Fibroblast of skin of right biceps (primary cell): ENCODE results near the gene GMIP.

Experiments used
- DNase-seq: peaks from one replicate; pipeline ENCODE4 v3.0.0-alpha.2; 2013

GMIP gene

GRCh38 chr19:19659646-19660245 is 16.3 kb upstream of the GMIP start:
- no peak for DNase-seq

GRCh38 chr19:19657397-19657783 is 13.9 kb upstream of the GMIP start:
- no peak for DNase-seq

DNA sequence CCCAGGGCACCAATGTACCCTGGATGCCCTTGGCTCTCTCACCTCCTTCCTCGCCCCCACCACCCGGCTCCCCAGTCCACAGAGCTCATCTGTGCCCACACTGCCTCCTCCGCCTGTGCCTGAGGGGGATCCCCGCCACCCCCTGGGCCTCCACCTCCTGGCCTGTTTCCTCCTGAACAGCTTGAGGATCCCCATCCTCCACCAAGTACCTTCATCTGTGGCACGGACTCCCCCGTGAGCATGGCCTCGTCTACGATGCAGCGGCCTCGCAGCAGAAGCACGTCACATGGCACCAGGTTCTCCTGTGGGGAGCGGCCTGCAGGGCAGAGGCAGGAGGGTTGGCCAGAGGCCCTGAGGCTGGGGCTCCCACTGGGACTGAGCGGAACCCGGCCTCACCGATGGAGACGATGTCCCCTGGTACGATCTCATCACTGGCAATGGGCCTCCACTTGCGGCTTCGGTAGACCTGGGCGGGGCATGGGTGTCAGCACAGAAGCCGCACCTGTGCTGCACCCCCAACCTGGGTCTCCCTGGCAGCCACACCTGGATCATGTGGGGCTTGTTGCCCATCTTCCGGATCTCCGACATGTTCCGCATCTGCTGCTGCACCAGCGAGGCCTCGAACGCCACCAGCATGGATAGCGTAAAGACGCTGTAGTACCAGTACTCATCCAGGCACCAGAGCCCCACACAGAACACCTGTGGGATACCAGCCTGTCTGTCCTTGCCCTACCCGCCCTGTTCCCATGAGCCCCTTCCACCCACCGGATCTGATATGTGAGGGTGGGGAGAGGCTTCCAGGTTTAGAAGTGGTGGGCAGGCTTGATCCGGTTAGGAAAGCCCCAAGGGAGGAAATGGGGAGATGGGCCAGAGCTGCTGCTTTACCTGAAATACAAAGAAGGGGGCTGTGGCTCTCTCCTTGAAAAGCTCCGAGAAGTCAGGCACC is 13.3 kb upstream of the GMIP start:
- no peak for DNase-seq

GRCh38 chr19:19655641-19656343 is 12.3 kb upstream of the GMIP start:
- DNase-seq = no peak

- no peak for DNase-seq
These were observed 11.7 kb upstream of the GMIP start for GRCh38 chr19:19655051-19655594.

- no peak for DNase-seq
These were observed 11.0 kb upstream of the GMIP start for GRCh38 chr19:19654441-19654840.

GRCh38 chr19:19653597-19654147 is 10.2 kb upstream of the GMIP start:
- no peak for DNase-seq

- no peak for DNase-seq
These were observed 9.2 kb upstream of the GMIP start for GRCh38 chr19:19652482-19653295.

DNA sequence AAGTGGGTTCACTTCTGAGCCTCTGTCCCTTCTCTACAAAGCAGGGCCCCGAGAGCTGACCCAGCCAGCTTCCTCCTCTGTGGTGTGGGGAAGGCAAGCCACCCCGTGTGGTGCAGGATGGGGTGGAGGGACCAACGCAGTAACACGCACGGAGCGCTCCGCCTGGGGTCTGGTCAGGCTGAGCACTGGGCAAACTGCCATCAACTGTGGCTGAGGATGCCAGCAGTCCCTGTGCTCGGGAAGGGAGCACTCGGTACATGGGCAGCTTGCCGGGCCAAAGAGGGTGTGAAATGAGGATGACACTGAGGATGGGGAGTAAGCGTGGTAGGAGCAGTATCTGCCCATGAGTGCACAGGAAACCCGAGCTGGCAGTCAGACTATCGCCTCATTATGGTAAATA is 7.6 kb upstream of the GMIP start:
- no peak for DNase-seq

GRCh38 chr19:19650331-19650730 is 6.9 kb upstream of the GMIP start:
- no peak for DNase-seq

- no peak for DNase-seq
These were observed 6.1 kb upstream of the GMIP start for GRCh38 chr19:19649580-19649995.

GRCh38 chr19:19649155-19649554 is 5.7 kb upstream of the GMIP start:
- DNase-seq = no peak

DNA sequence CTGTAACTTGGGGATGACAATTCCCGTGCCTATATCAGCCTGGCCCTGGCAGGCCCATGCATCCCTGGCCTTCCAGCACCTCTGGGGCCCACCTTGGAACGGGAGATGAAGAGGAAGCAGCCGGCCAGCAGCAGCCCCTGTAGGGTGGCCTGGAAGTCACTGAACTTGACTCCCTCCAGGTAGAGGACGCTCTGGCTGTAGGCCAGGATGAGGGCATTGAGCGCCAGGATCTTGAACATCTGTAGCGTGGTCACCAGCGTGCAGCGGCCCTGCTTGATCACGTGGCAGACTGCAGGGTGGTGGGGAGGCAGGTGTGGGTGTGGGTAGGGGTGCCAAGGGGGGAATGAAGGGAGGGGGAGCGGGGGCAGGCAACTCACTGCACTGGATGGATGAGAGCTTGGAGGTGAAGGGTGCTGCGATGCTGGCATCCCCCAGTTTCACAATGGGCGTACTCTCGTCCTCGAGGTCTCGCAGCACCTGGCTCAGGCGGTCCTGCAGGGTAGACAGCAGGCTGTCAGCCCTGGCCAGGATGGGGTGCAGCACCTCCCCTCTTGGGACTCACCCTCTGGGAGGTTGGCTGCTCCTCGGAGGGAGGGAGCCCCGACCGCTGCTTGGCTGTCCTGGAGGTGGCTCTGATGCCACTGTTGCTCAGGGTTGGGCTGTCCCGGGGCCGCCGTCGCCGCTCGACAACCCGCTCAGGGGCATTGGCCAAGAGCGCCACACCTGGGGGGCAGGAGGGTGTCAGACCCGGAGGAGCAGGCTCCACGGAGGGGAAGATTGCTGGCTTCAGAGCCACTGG is 3.8 kb upstream of the GMIP start:
- no peak for DNase-seq

DNA sequence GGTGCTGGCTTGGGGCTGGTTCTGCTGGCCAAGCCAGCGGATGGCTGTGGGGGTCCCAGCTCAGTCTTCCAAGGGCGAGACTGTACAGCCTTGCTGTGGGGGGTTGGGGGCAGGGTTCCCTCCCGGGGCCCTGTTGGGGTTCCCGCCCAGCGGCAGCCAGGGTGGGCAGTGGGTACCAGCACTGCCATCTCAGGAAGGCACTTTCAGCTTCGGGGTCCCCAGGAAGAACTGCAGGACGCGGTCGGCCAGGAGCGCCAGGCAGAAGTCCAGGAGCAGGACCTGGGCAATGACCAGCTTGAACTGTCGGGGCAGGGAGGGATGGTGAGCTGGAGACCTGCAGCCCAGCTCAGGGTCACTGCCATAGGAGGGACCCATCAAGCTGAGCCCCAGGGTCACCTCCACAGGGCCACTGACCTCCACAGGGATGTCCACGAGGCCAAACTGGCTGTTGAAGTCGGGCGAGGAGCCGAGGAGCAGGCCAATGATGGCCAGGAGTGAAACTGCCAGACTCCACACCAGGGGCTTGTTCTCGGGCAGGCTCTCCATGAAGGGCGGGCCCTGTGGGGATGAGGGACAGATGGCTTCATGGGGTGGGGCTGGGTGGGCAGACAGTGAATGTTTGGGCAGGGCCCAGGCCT is 1.9 kb upstream of the GMIP start:
- DNase-seq = no peak

GRCh38 chr19:19644054-19644388 is 564 bp upstream of the GMIP start:
- no peak for DNase-seq

GRCh38 chr19:19642506-19643157 is 825 bp downstream of the GMIP start:
- DNase-seq = peak; percentile 9

DNA sequence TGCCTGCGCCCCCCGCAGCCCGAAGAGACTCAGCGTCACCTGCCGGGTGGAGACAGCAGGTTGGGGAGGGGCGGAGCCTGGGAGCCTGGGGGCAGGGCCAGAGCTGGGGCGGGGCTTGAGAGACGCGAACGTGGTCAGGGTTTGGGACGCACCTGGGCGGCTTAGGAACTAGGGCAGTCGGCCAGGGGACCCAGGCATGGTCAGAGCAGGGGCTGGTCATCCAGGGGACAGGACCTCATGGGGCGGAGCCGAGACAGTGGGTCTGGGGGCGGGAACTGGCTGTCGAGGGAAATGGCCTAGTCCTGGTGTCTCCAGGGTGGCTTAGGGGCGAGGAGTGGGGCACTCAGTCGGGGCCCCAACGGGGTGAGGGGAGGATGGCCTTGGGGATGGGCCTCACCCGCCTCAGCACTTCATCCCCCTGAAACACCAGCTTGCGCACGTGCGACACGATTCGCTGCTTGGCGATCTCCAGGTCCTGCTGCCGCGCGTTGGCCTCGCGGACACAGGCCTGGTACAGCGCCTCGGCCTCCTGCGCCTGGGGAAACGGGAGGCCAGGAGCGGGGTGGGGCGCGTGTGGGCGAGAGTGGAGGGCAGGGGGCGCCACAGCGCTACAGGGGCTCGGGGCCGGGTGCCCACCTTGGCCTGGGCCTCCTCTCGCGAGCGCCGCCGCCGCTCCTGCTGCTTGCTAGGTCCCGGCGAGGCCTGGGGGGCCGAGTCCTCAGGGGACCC is 5.8 kb downstream of the GMIP start:
- DNase-seq = no peak

DNA sequence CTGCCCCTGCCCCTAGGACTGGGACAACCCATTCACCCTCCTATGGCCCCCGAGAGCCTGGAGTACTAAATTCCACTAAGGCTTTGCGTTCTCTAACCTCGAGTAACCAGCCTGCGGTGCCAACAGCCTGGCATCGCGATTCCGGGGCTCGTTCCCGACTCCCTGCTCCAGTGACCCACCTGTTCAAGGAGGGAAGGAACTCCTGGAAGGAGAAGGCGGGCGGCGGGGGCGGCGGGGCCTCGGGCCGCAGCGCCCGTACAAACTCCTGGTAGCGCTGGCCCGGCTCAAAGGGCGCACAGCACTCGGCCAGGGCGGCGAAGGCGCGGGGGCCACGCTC is 6.3 kb downstream of the GMIP start:
- DNase-seq = no peak

DNA sequence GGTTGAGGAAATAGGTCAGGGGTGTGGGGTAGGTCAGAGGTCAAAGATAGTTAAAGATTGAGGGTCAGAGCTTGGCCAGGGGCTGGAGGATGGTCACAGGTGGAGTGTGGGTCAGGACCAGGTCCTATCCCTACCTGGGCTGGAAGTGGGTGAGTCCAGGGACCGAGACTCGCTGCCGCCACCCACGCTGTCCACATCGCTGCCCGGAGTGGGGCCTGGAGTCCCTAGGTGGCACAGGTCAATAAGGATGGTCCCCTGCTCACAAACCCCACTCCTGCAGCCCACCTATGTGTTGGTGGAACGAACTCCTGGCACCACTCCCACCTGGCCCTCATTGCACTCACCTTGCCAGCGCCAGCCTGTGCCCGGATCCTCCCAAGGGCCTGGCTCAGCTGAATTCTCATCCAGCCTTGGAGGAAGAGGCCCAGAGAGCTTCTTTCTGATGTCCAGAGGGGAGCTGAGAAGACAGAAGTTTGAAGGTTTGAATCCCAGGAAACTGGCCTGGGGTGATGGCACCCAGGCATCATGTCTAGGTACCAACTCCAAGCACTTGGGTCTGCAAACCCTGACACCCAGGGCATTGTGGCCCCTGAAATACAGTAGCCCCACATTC is 6.8 kb downstream of the GMIP start:
- no peak for DNase-seq

DNA sequence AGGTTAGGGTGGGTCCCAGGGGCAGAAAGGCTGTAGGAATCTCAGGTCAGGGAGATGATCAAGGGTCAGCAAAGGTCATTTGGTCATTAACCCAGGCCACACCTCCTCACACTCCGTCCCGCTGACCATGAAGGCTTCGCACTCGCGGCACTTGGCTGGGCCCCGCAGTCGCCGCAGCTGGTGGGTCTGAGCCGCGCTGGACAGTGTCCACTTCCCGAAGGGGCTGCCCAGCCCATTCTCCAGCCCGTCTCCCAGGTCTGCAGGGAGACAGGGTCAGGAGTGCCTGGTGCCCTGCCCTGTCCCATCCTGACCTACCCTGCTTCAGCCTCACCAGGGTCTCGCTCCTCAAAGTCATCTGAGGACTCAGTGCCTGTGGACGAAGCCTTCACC is 8.1 kb downstream of the GMIP start:
- DNase-seq = no peak
